ENCODE results near the gene TIMM8A. TPM values are rescaled to one million over a fixed set of nuclear protein-coding genes. Genes with fewer than 3 reads are reported as not detected.
A peak's percentile ranks its signal among the peaks of the same experiment; 100 is the strongest.

The TIMM8A gene
- total RNA-seq, 6 donors from 2014 or later = 0.67 to 22.0 (median 6.5) TPM

GRCh38 chrX:101362116-101362515, 13.6 kb upstream of the TIMM8A start:
- WGBS, 2 donors = 63 to 77% methylated on average over 3 of the region's 3 CpGs
- ATAC-seq (ENCODE audit: low FRiP score in 2 of 2) = no peak

GRCh38 chrX:101360390-101360789, 11.8 kb upstream of the TIMM8A start:
- no peaks in the 10 kb centered on the region for H3K36me3 ChIP-seq
- DNase-seq (no peak), ATAC-seq (ENCODE audit: low FRiP score in 2 of 2) (no peak)
- no peak overlapping the region for H3K4me3 ChIP-seq
- no peaks in the 10 kb centered on the region for H3K4me1 ChIP-seq
- no peak overlapping the region for H3K27ac ChIP-seq
- TF ChIP-seq EP300 (IDR thresholded peaks at IDR 0.05) = no peak
- TF ChIP-seq POLR2AphosphoS5 (IDR thresholded peaks at IDR 0.05) = no peak
- no peak for TF ChIP-seq POLR2A (IDR thresholded peaks at IDR 0.05)
- TF ChIP-seq, protein P1, sequence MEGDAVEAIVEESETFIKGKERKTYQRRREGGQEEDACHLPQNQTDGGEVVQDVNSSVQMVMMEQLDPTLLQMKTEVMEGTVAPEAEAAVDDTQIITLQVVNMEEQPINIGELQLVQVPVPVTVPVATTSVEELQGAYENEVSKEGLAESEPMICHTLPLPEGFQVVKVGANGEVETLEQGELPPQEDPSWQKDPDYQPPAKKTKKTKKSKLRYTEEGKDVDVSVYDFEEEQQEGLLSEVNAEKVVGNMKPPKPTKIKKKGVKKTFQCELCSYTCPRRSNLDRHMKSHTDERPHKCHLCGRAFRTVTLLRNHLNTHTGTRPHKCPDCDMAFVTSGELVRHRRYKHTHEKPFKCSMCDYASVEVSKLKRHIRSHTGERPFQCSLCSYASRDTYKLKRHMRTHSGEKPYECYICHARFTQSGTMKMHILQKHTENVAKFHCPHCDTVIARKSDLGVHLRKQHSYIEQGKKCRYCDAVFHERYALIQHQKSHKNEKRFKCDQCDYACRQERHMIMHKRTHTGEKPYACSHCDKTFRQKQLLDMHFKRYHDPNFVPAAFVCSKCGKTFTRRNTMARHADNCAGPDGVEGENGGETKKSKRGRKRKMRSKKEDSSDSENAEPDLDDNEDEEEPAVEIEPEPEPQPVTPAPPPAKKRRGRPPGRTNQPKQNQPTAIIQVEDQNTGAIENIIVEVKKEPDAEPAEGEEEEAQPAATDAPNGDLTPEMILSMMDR (IDR thresholded peaks at IDR 0.05) = no peak
- WGBS, 2 donors = 63 to 100% methylated on average over 2 to 7 of the region's 7 CpGs
- H3K27me3 ChIP-seq = no peaks in the 10 kb centered on the region
- no peaks in the 10 kb centered on the region for H3K9me3 ChIP-seq

More at GRCh38 chrX:101362116-101362515, 13.6 kb upstream of the TIMM8A start:
- H3K4me3 ChIP-seq = no peak overlapping the region
- no peaks in the 10 kb centered on the region for H3K9me3 ChIP-seq
- TF ChIP-seq POLR2A (IDR thresholded peaks at IDR 0.05) = no peak
- TF ChIP-seq POLR2AphosphoS5 (IDR thresholded peaks at IDR 0.05) = no peak
- TF ChIP-seq, protein P1 (IDR thresholded peaks at IDR 0.05) = no peak
- TF ChIP-seq EP300 (IDR thresholded peaks at IDR 0.05) = no peak
- H3K27me3 ChIP-seq = no peaks in the 10 kb centered on the region
- no peaks in the 10 kb centered on the region for H3K4me1 ChIP-seq
- H3K36me3 ChIP-seq = no peaks in the 10 kb centered on the region
- DNase-seq = no peak
- H3K27ac ChIP-seq = no peak overlapping the region

GRCh38 chrX:101359966-101360365, 11.4 kb upstream of the TIMM8A start:
- no peaks in the 10 kb centered on the region for H3K36me3 ChIP-seq
- H3K9me3 ChIP-seq = no peaks in the 10 kb centered on the region
- DNase-seq (no peak), ATAC-seq (ENCODE audit: low FRiP score in 2 of 2) (no peak)
- H3K27ac ChIP-seq = no peak overlapping the region
- WGBS, 2 donors = 40 to 54% methylated on average over 1 of the region's 1 CpG
- H3K4me1 ChIP-seq = no peaks in the 10 kb centered on the region
- no peak overlapping the region for H3K4me3 ChIP-seq
- TF ChIP-seq POLR2A (IDR thresholded peaks at IDR 0.05) (no peak), POLR2AphosphoS5 (IDR thresholded peaks at IDR 0.05) (no peak), EP300 (IDR thresholded peaks at IDR 0.05) (no peak)
- TF ChIP-seq, protein P1 (IDR thresholded peaks at IDR 0.05) = no peak
- no peaks in the 10 kb centered on the region for H3K27me3 ChIP-seq

- Histone ChIP-seq H3K4me1 (no peaks in the 10 kb centered on the region), H3K27me3 (no peaks in the 10 kb centered on the region), H3K27ac (no peak overlapping the region), H3K9me3 (no peaks in the 10 kb centered on the region), H3K36me3 (no peaks in the 10 kb centered on the region), H3K4me3 (no peak overlapping the region)
- WGBS, 2 donors = 25 to 41% methylated on average over 4 to 5 of the region's 5 CpGs
- ATAC-seq (ENCODE audit: low FRiP score in 2 of 2) (no peak), DNase-seq (no peak)
- TF ChIP-seq, protein P1 (IDR thresholded peaks at IDR 0.05) = no peak
- TF ChIP-seq POLR2A (IDR thresholded peaks at IDR 0.05) (no peak), POLR2AphosphoS5 (IDR thresholded peaks at IDR 0.05) (no peak), EP300 (IDR thresholded peaks at IDR 0.05) (no peak)
Measured at GRCh38 chrX:101357166-101357795, 8.7 kb upstream of the TIMM8A start.

DNA sequence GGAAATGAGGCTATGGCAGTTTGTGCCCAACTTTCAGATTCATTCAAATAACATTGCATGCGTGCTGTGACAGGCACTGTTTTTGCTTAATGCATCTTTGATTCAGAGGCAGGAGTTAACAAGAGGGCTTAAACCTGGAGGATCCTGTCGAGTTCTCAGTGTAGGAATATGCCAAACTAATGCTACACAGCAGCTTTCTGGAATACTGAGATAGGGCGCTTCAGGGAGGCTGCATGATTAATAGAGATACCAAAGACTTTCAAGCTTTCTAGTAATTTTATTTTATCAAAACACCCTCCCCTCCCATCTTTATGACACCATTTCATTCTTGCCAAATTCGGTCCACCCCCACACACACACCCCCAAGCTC, 636 bp upstream of the TIMM8A start:
- ATAC-seq (ENCODE audit: low FRiP score in 2 of 2) = no peak
- no peak for TF ChIP-seq POLR2AphosphoS5 (IDR thresholded peaks at IDR 0.05)
- TF ChIP-seq POLR2A (IDR thresholded peaks at IDR 0.05) = no peak
- TF ChIP-seq, protein P1 (IDR thresholded peaks at IDR 0.05) = no peak
- TF ChIP-seq EP300 (IDR thresholded peaks at IDR 0.05) = no peak
- Histone ChIP-seq H3K9me3 (no peaks in the 10 kb centered on the region), H3K27me3 (no peaks in the 10 kb centered on the region), H3K36me3 (no peaks in the 10 kb centered on the region), H3K27ac (peak overlapping the region in 3 of 4 donors; percentile 81 to 88 (median 87)), H3K4me1 (peaks cover 0 to 11% (median 3%) of the 10 kb centered on the region in 4 donors), H3K4me3 (peak overlapping the region in 3 of 4 donors; percentile 55 to 80 (median 67))
- no peak for DNase-seq
- WGBS, 2 donors = 41 to 52% methylated on average over 3 to 4 of the region's 4 CpGs

Data from upper lobe of left lung (tissue), 6 donors.